NCI-H2196 (cell line): ENCODE measurements around the gene CECR2.
"Not testable (repeated sequence)": the region's sequence is repeated elsewhere in the genome, so short reads cannot be mapped to it uniquely, and the experiment has no call there.

Source experiments
- DNase-seq: peaks from one replicate; lab custom pipeline; 2025; ENCODE audit not compliant: unreplicated experiment; lab: John Stamatoyannopoulos, UW

CECR2 gene

DNA sequence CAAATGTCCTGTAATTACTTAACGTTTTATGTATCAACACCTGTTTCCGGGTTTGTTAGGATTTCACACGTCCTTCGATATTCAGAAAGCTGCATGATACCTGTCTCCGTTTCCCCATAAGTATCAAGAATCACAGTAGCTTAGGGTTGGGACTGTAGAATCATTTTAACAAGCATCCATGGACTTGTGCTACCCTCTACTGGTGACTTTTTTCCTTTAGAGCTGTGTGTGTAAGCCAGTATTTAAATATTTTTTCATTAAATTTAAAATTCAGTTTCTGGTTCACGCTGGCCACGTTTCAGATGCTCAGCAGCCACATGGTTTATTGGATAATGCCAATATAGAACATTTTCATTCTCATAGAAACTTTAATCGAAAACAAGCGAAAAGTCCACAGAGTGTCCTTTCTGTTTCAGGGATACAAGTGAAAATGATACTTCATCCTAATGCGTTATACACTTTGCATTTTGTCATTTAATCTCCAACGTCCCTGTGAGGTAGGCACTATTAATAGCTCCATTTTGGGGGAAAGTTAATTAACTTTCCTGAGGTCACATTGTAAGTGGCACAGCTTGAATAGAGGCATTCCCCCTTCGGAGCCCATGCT is 132.5 kb downstream of the CECR2 start:
- peak; percentile 74 for DNase-seq

DNA sequence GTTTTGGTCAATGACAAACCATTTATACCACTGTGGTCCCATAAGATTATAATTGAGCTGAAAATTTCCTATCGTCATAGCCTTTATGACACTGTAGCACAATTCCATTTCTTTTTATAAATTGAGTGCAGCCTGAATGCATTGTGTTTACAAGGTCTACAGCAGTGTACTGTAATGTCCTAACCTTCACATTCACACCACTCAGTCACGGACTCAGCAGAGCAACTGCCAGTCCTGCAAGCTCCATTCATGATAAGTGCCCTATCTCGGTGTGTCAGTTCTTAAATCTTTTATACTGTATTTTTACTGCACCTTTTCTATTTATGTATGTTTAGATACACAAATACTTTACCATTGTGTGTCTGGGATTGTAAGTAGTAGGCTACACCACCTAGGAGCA is 138.8 kb downstream of the CECR2 start:
- no peak for DNase-seq

GRCh38 chr22:17512960-17513359 is 143.7 kb downstream of the CECR2 start:
- DNase-seq, result no peak

DNA sequence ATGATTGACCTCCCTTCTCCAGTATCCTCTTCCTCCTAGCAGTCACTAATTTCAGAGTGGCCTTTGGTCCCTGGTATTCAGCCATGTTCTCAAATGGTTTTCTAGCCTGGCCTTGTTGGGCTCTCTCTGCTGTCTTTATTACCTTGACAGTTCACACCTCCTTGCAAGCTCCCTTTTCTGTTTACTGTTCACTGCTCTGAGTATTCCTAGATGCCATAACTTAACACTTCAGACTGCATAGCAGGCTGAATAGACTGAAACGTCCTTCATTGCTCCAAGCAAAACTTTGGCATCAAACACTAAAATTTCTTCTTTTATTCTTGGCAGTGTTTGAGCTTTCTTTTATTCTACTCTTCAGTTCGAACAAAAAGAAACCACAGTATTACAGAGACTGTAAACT is 144.4 kb downstream of the CECR2 start:
- DNase-seq, result no peak

GRCh38 chr22:17514084-17514483 is 144.8 kb downstream of the CECR2 start:
- no peak for DNase-seq

GRCh38 chr22:17518406-17518805 is 149.1 kb downstream of the CECR2 start:
- DNase-seq, result no peak

DNA sequence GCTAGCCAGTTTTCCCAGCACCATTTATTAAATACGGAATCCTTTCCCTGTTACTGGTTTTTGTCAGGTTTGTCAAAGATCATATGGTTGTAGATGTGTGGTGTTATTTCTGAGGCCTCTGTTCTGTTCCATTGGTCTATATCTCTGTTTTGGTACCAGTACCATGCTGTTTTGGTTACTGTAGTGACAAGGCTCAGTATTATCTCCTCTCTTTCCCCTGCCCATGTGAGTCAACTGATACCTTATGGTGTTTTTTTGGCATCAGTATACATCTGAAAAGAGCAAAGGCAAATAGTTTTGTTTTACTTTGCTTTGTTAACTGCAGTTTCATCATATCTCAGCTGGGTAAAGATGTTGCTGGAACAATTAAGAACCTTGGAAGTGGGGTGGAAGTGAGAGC is 152.7 kb downstream of the CECR2 start:
- not testable (repeated sequence) for DNase-seq

GRCh38 chr22:17523925-17524324 is 154.7 kb downstream of the CECR2 start:
- no peak for DNase-seq

DNA sequence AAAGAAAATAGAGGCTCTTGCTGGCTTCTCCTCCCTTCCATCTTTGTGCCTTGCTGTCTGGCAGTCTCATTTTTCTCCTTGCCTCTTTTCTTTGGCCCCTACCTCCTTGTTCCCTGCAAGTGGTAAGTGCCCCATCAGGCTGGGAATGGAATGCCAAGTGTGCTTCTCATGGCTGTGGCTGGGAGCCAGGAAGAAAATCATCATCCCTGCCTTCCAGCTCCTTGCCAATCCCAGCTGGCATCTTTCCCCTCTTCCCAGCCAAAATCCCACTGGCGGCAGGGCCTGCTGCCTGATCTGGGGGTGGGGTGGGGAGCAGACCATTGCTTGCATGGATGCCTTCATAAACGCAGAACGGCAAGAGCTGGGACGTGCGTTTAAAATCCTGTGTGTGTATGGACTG is 167.0 kb downstream of the CECR2 start:
- DNase-seq, result no peak

GRCh38 chr22:17537155-17537554 is 167.9 kb downstream of the CECR2 start:
- DNase-seq, result no peak

- no peak for DNase-seq
Observed at GRCh38 chr22:17540481-17540880, 171.2 kb downstream of the CECR2 start.

DNA sequence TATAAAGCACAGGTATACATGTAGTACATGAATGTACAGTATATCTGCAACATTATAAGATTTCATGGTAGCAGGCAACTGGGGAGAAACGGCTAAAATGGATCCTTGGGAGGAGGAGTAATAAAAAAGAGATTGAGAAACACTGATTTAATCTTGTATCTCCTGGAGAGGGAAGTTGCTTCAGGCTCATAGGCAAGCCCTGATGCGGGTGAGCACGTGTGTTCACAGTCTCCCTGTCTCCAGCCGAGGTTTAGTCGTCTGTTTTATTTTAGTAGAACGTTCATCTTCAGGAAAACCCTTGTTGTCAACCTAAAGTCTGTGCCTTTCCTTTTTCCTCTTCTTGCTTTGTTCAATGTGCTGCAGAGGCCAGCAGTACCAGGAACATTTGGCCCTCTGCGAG is 172.2 kb downstream of the CECR2 start:
- no peak for DNase-seq

DNA sequence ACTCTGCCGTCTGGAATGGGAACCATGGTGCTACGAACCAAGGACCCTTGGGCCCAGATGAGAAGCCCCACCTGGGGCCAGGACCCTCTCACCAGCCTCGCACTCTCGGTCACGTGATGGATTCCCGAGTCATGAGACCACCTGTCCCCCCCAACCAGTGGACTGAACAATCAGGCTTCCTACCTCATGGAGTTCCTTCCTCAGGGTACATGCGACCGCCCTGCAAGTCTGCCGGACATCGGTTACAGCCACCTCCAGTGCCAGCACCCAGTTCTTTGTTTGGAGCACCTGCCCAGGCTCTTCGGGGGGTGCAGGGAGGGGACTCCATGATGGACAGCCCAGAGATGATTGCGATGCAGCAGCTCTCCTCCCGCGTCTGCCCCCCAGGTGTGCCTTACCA is 173.2 kb downstream of the CECR2 start:
- DNase-seq, result no peak

GRCh38 chr22:17548010-17548755 is 178.9 kb downstream of the CECR2 start:
- no peak for DNase-seq

DNA sequence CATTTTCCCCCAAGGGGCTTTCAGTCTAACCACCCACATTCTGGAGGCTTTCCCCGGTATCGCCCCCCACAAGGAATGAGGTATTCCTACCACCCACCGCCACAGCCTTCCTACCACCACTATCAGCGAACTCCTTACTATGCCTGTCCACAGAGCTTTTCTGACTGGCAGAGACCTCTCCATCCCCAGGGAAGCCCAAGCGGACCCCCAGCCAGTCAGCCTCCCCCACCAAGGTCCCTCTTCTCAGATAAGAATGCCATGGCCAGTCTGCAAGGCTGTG is 179.4 kb downstream of the CECR2 start:
- DNase-seq, result no peak

DNA sequence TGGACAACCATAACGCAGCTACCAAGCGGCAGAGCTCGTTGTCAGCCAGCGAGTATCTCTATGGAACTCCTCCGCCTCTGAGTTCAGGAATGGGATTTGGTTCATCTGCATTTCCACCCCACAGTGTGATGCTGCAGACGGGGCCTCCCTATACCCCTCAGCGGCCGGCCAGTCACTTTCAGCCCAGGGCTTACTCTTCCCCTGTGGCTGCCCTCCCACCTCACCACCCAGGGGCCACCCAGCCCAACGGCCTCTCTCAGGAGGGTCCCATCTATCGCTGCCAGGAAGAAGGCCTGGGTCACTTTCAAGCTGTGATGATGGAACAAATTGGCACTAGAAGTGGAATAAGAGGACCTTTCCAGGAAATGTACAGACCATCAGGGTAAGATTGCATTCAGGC is 179.9 kb downstream of the CECR2 start:
- no peak for DNase-seq

GRCh38 chr22:17549655-17550054 is 180.4 kb downstream of the CECR2 start:
- DNase-seq, result no peak

GRCh38 chr22:17552737-17553136 is 183.5 kb downstream of the CECR2 start:
- DNase-seq, result no peak

DNA sequence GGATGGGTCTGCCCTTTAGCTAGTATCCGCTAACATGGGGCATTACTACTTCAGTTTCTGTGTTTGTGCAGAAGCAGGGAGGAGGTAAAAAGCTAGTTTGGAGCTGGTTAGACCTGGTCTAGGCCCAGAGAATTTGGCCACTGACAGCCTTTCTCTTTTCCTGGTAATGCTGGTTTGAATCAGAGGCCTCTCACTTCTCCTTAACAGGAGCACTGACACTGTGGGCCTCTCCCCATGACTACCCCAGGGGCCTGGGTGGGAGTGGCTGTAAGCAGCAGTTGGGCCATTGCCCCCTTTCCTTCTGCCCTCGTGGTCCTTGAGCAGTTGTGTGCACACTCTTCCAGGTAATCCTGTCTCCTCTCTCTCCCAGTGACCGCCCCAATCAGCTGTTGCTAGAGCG is 185.6 kb downstream of the CECR2 start:
- DNase-seq, result no peak

DNA sequence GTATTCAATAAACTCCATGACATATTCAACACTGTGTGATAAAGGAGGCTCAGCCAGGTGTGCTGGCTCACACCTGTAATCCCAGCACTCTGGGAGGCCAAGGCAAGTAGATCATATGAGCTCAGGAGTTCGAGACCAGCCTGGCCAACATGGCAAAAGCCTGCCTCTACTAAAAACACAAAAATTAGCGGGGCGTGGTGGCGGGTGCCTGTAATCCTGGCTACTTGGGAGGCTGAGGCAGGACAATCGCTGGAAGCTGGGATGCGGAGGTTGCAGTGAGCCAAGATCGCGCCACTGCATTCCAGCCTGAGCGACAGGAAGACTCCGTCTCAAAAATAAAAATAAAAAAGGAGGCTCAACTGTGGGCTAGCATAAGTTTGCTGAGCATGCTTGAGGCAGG is 189.9 kb downstream of the CECR2 start:
- no peak for DNase-seq

- DNase-seq, result no peak
Observed at GRCh38 chr22:17562906-17563870, 193.9 kb downstream of the CECR2 start, which contains the start of gene SLC25A18. TSS of gene SLC25A18 (plus strand) at chr22:17563498. CDS start at chr22:17579945, 16,447 bp downstream.

DNA sequence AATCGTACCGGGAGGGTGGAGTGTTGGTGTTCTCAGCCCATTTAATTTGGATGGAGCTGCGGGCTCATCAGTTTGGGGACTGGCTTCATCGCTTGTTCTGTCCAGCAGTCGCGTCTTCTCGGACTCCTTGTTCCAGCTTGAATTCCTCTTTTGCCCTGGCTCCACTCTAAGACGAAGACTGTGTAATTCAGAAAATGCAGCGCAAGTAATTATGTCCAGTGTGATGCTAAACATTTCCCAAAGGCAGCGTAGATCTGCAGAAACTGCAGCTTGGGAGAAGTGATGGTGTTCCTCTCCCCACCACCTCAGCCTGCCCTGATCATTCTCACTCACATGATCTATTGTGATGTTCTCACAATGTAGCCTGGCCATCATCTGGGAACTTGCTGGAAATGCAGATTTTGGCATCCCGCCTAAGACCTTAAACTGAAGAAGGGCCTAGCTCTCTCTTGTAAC is 194.7 kb downstream of the CECR2 start:
- DNase-seq, result no peak
